IMR-90 (cell line): Measurements from ENCODE around the gene HSPB6. TPM values are rescaled to one million over a fixed set of nuclear protein-coding genes. Genes with fewer than 3 reads are reported as not detected.

Source experiments
- ATAC-seq: fragments of 200-7000 bp; cut with Tn5 transposase; 2 replicates; pipeline ENCODE4 v1.9.1; 2020; ENCODE audit warnings: low read depth, mild to moderate bottlenecking, moderate library complexity
- BruUV-seq: library from RNA; stranded (reverse); fragments of 400-500 nt; replicated peaks from 2 replicates; lab custom pipeline; 2021; lab: Mats Ljungman, UMichigan
- CTCF ChIA-PET: fragments of 300-600 bp; formaldehyde crosslinking; extraction: SDS; loops from one replicate; lab custom pipeline; 2021; ENCODE audit warnings: antibody characterized with exemption; lab: Yijun Ruan, JAX
- POLR2A ChIA-PET: fragments of 300-600 bp; sonication (Branson Sonifier 250); formaldehyde crosslinking; loops from one replicate; lab custom pipeline; 2022; ENCODE audit warnings: antibody characterized with exemption; ENCODE audit not compliant: unreplicated experiment; lab: Charles Lee
- DNase-seq: peaks from one replicate; pipeline ENCODE4 v3.0.0; 2013
- H2AFZ ChIP-seq: replicated peaks from 2 replicates; pipeline ENCODE3; 2013; ENCODE audit warnings: low read length, mild to moderate bottlenecking; ENCODE audit not compliant: poor library complexity
- H2AK5ac ChIP-seq: 2 replicates; pipeline ENCODE4 v1.6.1; 2013; ENCODE audit warnings: low read depth, low read length, inconsistent platforms
- H2AK9ac ChIP-seq: replicated peaks from 2 replicates; pipeline ENCODE3; 2013; ENCODE audit warnings: mild to moderate bottlenecking, low read depth, low read length, moderate library complexity; ENCODE audit not compliant: poor library complexity
- H2BK120ac ChIP-seq: 2 replicates; pipeline ENCODE4 v1.6.1; 2013; ENCODE audit warnings: low read depth, low read length, inconsistent platforms
- H2BK15ac ChIP-seq: 3 replicates; pipeline ENCODE4 v1.6.1; 2013; ENCODE audit warnings: low read depth, low read length, inconsistent platforms
- H2BK20ac ChIP-seq: 2 replicates; pipeline ENCODE4 v1.6.1; 2013; ENCODE audit warnings: low read depth, mild to moderate bottlenecking, inconsistent platforms, low read length, moderate library complexity
- H2BK5ac ChIP-seq: 2 replicates; pipeline ENCODE4 v1.6.1; 2013; ENCODE audit warnings: mild to moderate bottlenecking, low read depth, low read length, inconsistent platforms; ENCODE audit not compliant: poor library complexity, severe bottlenecking
- H3K14ac ChIP-seq: replicated peaks from 2 replicates; pipeline ENCODE4 v1.6.1; 2013; ENCODE audit warnings: low read depth, low read length, inconsistent platforms
- H3K18ac ChIP-seq: 2 replicates; pipeline ENCODE4 v1.6.1; 2013; ENCODE audit warnings: low read depth, low read length, control low read depth
- H3K23ac ChIP-seq: 2 replicates; pipeline ENCODE4 v1.6.1; 2013; ENCODE audit warnings: low read depth, low read length, inconsistent platforms
- H3K27ac ChIP-seq: 2 replicates; pipeline ENCODE4 v1.5.1; 2013; ENCODE audit warnings: mild to moderate bottlenecking, control low read depth, low read length; ENCODE audit not compliant: insufficient read depth
- H3K27me3 ChIP-seq: 2 replicates; pipeline ENCODE4 v1.6.1; 2013; ENCODE audit warnings: low read length; ENCODE audit not compliant: control insufficient read depth, insufficient read depth
- H3K36me3 ChIP-seq: 2 replicates; pipeline ENCODE4 v1.6.1; 2013; ENCODE audit warnings: low read length, mixed read lengths; ENCODE audit not compliant: control insufficient read depth, insufficient read depth
- H3K4ac ChIP-seq: 2 replicates; pipeline ENCODE4 v1.6.1; 2013; ENCODE audit warnings: low read depth, low read length, inconsistent platforms
- H3K4me1 ChIP-seq: 2 replicates; pipeline ENCODE4 v1.6.1; 2013; ENCODE audit warnings: low read length, mixed read lengths; ENCODE audit not compliant: control insufficient read depth, insufficient read depth
- H3K4me2 ChIP-seq: 2 replicates; pipeline ENCODE4 v1.6.1; 2013; ENCODE audit warnings: low read depth, mild to moderate bottlenecking, control low read depth, low read length, moderate library complexity
- H3K4me3 ChIP-seq: 2 replicates; pipeline ENCODE4 v1.5.1; 2013; ENCODE audit warnings: low read depth, mild to moderate bottlenecking, control low read depth, low read length, moderate library complexity; ENCODE audit not compliant: insufficient read depth
- H3K56ac ChIP-seq: 2 replicates; pipeline ENCODE4 v1.6.1; 2013; ENCODE audit warnings: low read length, inconsistent platforms; ENCODE audit not compliant: insufficient read depth; ENCODE audit errors: extremely low read depth
- H3K79me1 ChIP-seq, 2 experiments: 2 replicates each; pipeline ENCODE4 v1.6.1; 2013; ENCODE audit warnings: low read length in 2 of 2, inconsistent platforms in 1 of 2, low read depth in 1 of 2
- H3K9ac ChIP-seq: 2 replicates; pipeline ENCODE4 v1.6.1; 2013; ENCODE audit warnings: low read depth, low read length, control low read depth
- H3K9me1 ChIP-seq: 2 replicates; pipeline ENCODE4 v1.6.1; 2013; ENCODE audit warnings: low read length, inconsistent platforms; ENCODE audit not compliant: insufficient read depth
- H3K9me3 ChIP-seq: 2 replicates; pipeline ENCODE4 v1.6.1; 2013; ENCODE audit warnings: low read length; ENCODE audit not compliant: control insufficient read depth, insufficient read depth
- H4K20me1 ChIP-seq: 2 replicates; pipeline ENCODE4 v1.6.1; 2013; ENCODE audit warnings: low read length, inconsistent platforms; ENCODE audit not compliant: insufficient read depth
- H4K5ac ChIP-seq: 2 replicates; pipeline ENCODE4 v1.6.1; 2013; ENCODE audit warnings: mild to moderate bottlenecking, low read depth, low read length, control low read depth
- H4K8ac ChIP-seq, 2 experiments: 2 replicates each; pipeline ENCODE4 v1.6.1; 2013; ENCODE audit warnings: low read depth in 2 of 2, low read length in 2 of 2, control low read depth in 1 of 2, inconsistent platforms in 1 of 2
- H4K91ac ChIP-seq: 2 replicates; pipeline ENCODE4 v1.6.1; 2013; ENCODE audit warnings: low read depth, low read length, inconsistent platforms; ENCODE audit not compliant: insufficient read depth
- RAD21 ChIP-seq: IDR thresholded peaks from 2 replicates; pipeline ENCODE4 v1.6.1; 2012; ENCODE audit warnings: low read length, improper control_type of control experiment
- WGBS, 2 experiments: methylation state at CpG; one replicate each; pipeline versions ENCODE4 v1.1.5 to v1.1.7; 2013; ENCODE audit warnings: missing lambda C conversion rate in 2 of 2; ENCODE audit not compliant: insufficient read length in 1 of 2; ENCODE audit errors: extremely low coverage in 2 of 2; 5-methylcytosine and 5-hydroxymethylcytosine counted together
- dilution Hi-C: fragments of 300-500 bp; cut with HindIII; formaldehyde crosslinking; loops from one replicate; pipeline ENCODE4 v1.14.3; 2018; ENCODE audit warnings: low sequenced_read_pairs; ENCODE audit not compliant: unreplicated experiment
- in situ Hi-C: fragments of 300-500 bp; cut with MboI; formaldehyde crosslinking; loops from 3 replicates; pipeline ENCODE4 v1.14.3; 2019; ENCODE audit warnings: low sequenced_read_pairs, inconsistent platforms, mixed read lengths
- intact Hi-C: fragments of 100-400 bp; cut with micrococcal nuclease; formaldehyde crosslinking; loops from 2 replicates; pipeline ENCODE4 v1.10.0; 2022
- polyA plus RNA-seq, 3 experiments: library from polyadenylated mRNA; depleted of rRNA; stranded (reverse); fragments of >200 nt; gene quantifications; 2 replicates each; pipeline ENCODE4 v1.2.3, GENCODE V29; 2012; ENCODE audit warnings: low replicate concordance in 1 of 3
- total RNA-seq: library from RNA; depleted of rRNA; stranded (reverse); fragments of >200 nt; gene quantifications from 2 replicates; pipeline ENCODE4 v1.2.3, GENCODE V29; 2012

HSPB6 gene
- total and polyA plus RNA-seq, 2 of the 4 experiments (the other 2 are of a cell fraction): 5.7 to 206 TPM

DNA sequence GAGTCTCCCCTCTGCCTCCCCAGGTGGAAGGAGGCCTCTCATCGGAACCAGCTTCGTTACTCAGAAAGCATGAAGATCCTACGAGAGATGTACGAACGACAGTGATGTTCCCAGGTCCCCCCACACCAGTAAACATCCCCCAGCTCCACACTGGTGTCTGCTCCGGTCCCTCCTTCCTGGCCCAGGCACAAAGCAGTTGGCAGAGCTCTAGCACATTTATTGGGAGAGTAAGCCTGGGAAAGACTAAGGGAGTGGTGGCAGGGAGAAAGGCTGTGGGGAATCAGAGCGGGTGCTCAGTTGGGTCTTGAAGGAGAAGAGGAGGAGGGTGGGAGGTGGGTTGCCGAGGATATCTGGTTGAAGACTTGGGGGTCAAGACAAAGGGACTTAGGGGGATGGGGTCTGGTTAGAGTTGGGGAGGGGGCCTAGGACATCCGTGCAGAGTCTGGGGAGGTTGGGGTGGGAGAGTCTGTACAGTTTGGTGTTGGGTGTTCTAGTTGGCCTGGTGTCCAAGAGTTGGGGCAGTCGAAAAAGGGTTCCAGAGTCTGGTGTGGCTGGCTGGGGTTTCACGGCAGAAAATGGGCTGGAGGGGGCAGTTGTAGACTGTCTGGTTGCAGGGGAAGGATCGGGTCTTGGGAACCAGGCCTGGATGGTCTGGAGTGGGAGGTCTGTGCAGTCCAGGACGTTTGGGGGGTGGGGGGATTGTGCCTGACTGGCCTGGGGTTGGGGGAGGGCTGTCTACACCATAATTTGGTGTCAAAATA, 2.3 kb downstream of the HSPB6 start:
- no peak overlapping the region for H3K9ac ChIP-seq
- H3K23ac ChIP-seq: no peak overlapping the region
- BruUV-seq: TSS peak; percentile 96
- H2BK20ac ChIP-seq: no peak overlapping the region
- no peak overlapping the region for H3K18ac ChIP-seq
- no peaks in the 10 kb centered on the region for H3K27me3 ChIP-seq
- no peak overlapping the region for H2BK120ac ChIP-seq
- H3K56ac ChIP-seq: no peak overlapping the region
- dilution Hi-C loops: no loop called here
- H4K91ac ChIP-seq: no peak overlapping the region
- in situ Hi-C loops: no loop called here
- no peak overlapping the region for H4K5ac ChIP-seq
- no peak overlapping the region for H2BK15ac ChIP-seq
- H4K20me1 ChIP-seq: peaks cover 6% of the 10 kb centered on the region; the same call in 1 of the 2 replicates
- H3K36me3 ChIP-seq: peaks cover 29% of the 10 kb centered on the region; the same call in 1 of the 2 replicates
- H3K4me3 ChIP-seq: no peak overlapping the region
- H3K4me1 ChIP-seq: peaks cover 13% of the 10 kb centered on the region
- no peak overlapping the region for H2BK5ac ChIP-seq
- H3K9me1 ChIP-seq: 0 out of 2 replicates have a peak, but pooled peaks cover 13% of the 10 kb centered on the region
- ATAC-seq (no peak), DNase-seq (no peak)
- no peak overlapping the region for H2AFZ ChIP-seq
- H3K14ac ChIP-seq: no peak overlapping the region
- H3K79me1 ChIP-seq: peaks cover 28 to 67% of the 10 kb centered on the region in 2 experiments; a peak in 3 of 4 replicates
- 72% methylated on average over 3 of the region's 13 CpGs; no CpG with 5 or more reads in 1 of the 2 experiments for WGBS, 2 experiments
- H3K9me3 ChIP-seq: no peaks in the 10 kb centered on the region
- intact Hi-C loops: loop anchor here (5.0 kb wide), 1 partner anchor 178 kb away; no protein-coding TSS in a partner anchor
- ChIA-PET POLR2A (interaction anchor here (0.6 kb wide), 1 partner anchor 17 kb away, joined by 3 read pairs; no protein-coding TSS in a partner anchor), CTCF (no interaction called here)
- H2AK9ac ChIP-seq: no peak overlapping the region
- H2AK5ac ChIP-seq: 0 out of 2 replicates have a peak overlapping the region, but pooled peaks have one; percentile 92
- H3K4ac ChIP-seq: no peak overlapping the region; the same call in 1 of the 2 replicates
- H4K8ac ChIP-seq: peak overlapping the region in 1 of 2 experiments; percentile 80; a peak in 1 of 4 replicates
- no peak overlapping the region for H3K4me2 ChIP-seq
- TF ChIP-seq RAD21: no peak
- H3K27ac ChIP-seq: no peak overlapping the region
